K562 (cell line): ENCODE results near the gene NDST1. TPM values are rescaled to one million over a fixed set of nuclear protein-coding genes. Genes with fewer than 3 reads are reported as not detected.

Experiments used
- ATAC-seq: fragments of 200-7000 bp; cut with Tn5 transposase; 3 replicates; pipeline ENCODE4 v1.9.1; 2020; ENCODE audit warnings: moderate library complexity
- BruUV-seq: library from RNA; stranded (reverse); fragments of 400-500 nt; replicated peaks from 2 replicates; lab custom pipeline; 2021; lab: Mats Ljungman, UMichigan
- CTCF ChIA-PET: fragments of 300-600 bp; formaldehyde crosslinking; extraction: SDS; loops from one replicate; lab custom pipeline; 2021; ENCODE audit warnings: low intra/inter-chr PET ratio; lab: Yijun Ruan, JAX
- POLR2A ChIA-PET: fragments of 300-600, 350-650 bp; sonication (Branson Sonifier 250); formaldehyde crosslinking; extraction: SDS; loops from one replicate; lab custom pipeline; 2021; ENCODE audit warnings: antibody characterized with exemption, inconsistent platforms; lab: Yijun Ruan, JAX
- DNase-seq, 4 experiments: peaks; one replicate each; pipeline versions ENCODE4 v3.0.0 to v3.0.0-alpha.2; 2011 to 2018; ENCODE audit warnings: low spot score in 3 of 4, mixed read lengths in 3 of 4; ENCODE audit errors: extremely low read depth in 1 of 4
- FAIRE-seq: peaks from 2 replicates; lab custom pipeline; 2011; peaks lifted over from hg19 to GRCh38; lab: Jason Lieb, UNC
- H2AFZ ChIP-seq: 2 replicates; pipeline ENCODE4 v1.6.0; 2011; ENCODE audit warnings: low read depth, low read length, control low read depth, inconsistent platforms
- H3K27ac ChIP-seq: fragments of 200-600 bp; 3 replicates; pipeline ENCODE4 v1.8.0; 2011; ENCODE audit warnings: low read depth, mild to moderate bottlenecking, control low read depth, inconsistent platforms, low read length, moderate library complexity, mixed read lengths; ENCODE audit errors: extremely low read depth
- H3K27me3 ChIP-seq, 2 experiments: fragments of 300-600 bp in 1 of 2; 2 replicates in 1 of 2; 3 replicates in 1 of 2; pipeline versions ENCODE4 v1.6.0 to v1.8.0; 2011; ENCODE audit warnings: inconsistent platforms in 2 of 2, low read length in 2 of 2, mild to moderate bottlenecking in 1 of 2, mixed read lengths in 1 of 2, moderate library complexity in 1 of 2; ENCODE audit not compliant: control insufficient read depth in 2 of 2, insufficient read depth in 2 of 2
- H3K36me3 ChIP-seq: fragments of 300-600 bp; 3 replicates; pipeline ENCODE4 v1.8.0; 2011; ENCODE audit warnings: mild to moderate bottlenecking, low read length, inconsistent platforms; ENCODE audit not compliant: control insufficient read depth, insufficient read depth
- H3K4me1 ChIP-seq, 2 experiments: fragments of 200-600 bp in 1 of 2; replicated peaks in 1 of 2; 2 replicates in 1 of 2; 3 replicates in 1 of 2; pipeline versions ENCODE4 v1.5.1 to v1.8.0; 2011; ENCODE audit warnings: inconsistent platforms in 2 of 2, low read length in 2 of 2, mild to moderate bottlenecking in 1 of 2, mixed read lengths in 1 of 2, moderate library complexity in 1 of 2; ENCODE audit not compliant: control insufficient read depth in 2 of 2, insufficient read depth in 2 of 2
- H3K4me2 ChIP-seq: 2 replicates; pipeline ENCODE4 v1.6.1; 2011; ENCODE audit warnings: low read length, control low read depth, inconsistent platforms, mixed read lengths; ENCODE audit not compliant: insufficient read depth
- H3K4me3 ChIP-seq: fragments of 200-600 bp; sonication (generic), shearing (Covaris generic); 2 replicates; pipeline ENCODE4 v1.5.1; 2016; ENCODE audit warnings: control low read depth, inconsistent platforms
- H3K79me2 ChIP-seq: fragments of 200-600 bp; 3 replicates; pipeline ENCODE4 v1.8.0; 2011; ENCODE audit warnings: low read length, inconsistent platforms; ENCODE audit not compliant: control insufficient read depth, insufficient read depth
- H3K9ac ChIP-seq, 2 experiments: 2 replicates each; pipeline versions ENCODE4 v1.6.0 to v1.6.1; 2011; ENCODE audit warnings: low read depth in 2 of 2, low read length in 2 of 2, control low read depth in 1 of 2, inconsistent platforms in 1 of 2, mild to moderate bottlenecking in 1 of 2, mixed read lengths in 1 of 2; ENCODE audit not compliant: insufficient read depth in 1 of 2
- H3K9me1 ChIP-seq: one replicate; pipeline ENCODE4 v1.6.0; 2011; ENCODE audit warnings: inconsistent platforms, mild to moderate bottlenecking, low read length, moderate library complexity; ENCODE audit not compliant: control insufficient read depth, insufficient read depth
- H3K9me3 ChIP-seq: replicated peaks from 2 replicates; pipeline ENCODE4 v1.5.1; 2011; ENCODE audit warnings: low read depth, low read length, inconsistent platforms; ENCODE audit not compliant: control insufficient read depth, insufficient read depth
- H4K20me1 ChIP-seq: replicated peaks from 2 replicates; pipeline ENCODE4 v1.6.1; 2011; ENCODE audit warnings: low read length, inconsistent platforms, mixed read lengths; ENCODE audit not compliant: control insufficient read depth, insufficient read depth
- HDAC8 ChIP-seq: fragments of 450-650 bp; IDR thresholded peaks from 2 replicates; pipeline ENCODE4 v1.6.1; 2016; ENCODE audit warnings: mild to moderate bottlenecking, missing genetic modification characterization, moderate library complexity, missing compliant biosample characterization
- MTA1 ChIP-seq: fragments of 450-650 bp; IDR thresholded peaks from 2 replicates; pipeline ENCODE4 v1.6.1; 2017; ENCODE audit warnings: borderline replicate concordance
- WGBS: fragments of 100-300 bp; shearing (Covaris generic); methylation state at CpG from one replicate; pipeline ENCODE4 v1.1.6; 2016; ENCODE audit warnings: low coverage, mixed read lengths; ENCODE audit not compliant: insufficient coverage; ENCODE audit errors: missing lambda C conversion rate; 5-methylcytosine and 5-hydroxymethylcytosine counted together
- in situ Hi-C: fragments of 300-500 bp; cut with MboI; formaldehyde crosslinking; loops from 4 replicates; pipeline ENCODE4 v1.15.0; 2018; ENCODE audit warnings: inconsistent platforms, mixed read lengths
- intact Hi-C: fragments of 100-400 bp; cut with micrococcal nuclease; formaldehyde crosslinking; loops from 2 replicates; pipeline ENCODE4 v1.14.2; 2022
- polyA plus RNA-seq, 8 experiments: library from polyadenylated mRNA; depleted of rRNA in 4 of 8; stranded (reverse) in 5 of 8; unstranded in 3 of 8; fragments of >200 nt; fragmentation: Nextera tagmentation in 2 of 8; fragmentation: Illumina TruSeq in 1 of 8; extraction: Ambion mirVana in 2 of 8; extraction: Trizol in 1 of 8; gene quantifications; 2 replicates each; pipeline versions ENCODE4 v1.2.1 to v1.2.3, GENCODE V29; 2011 to 2014; ENCODE audit warnings: inconsistent platforms in 1 of 8, missing spikeins in 1 of 8
- total RNA-seq, 7 experiments: library from RNA; depleted of rRNA in 6 of 7; stranded (reverse); fragments of >200 nt in 6 of 7; fragmentation: Illumina TruSeq in 2 of 7; extraction: Trizol in 2 of 7; gene quantifications; 2 replicates each; pipeline versions ENCODE4 v1.2.1 to v1.2.3, GENCODE V29; 2011 to 2021; ENCODE audit warnings: low replicate concordance in 1 of 7
- TF ChIP-seq, protein P1 (sequence below): fragments of 450-650 bp; conservative IDR thresholded peaks from 2 replicates; pipeline ENCODE4 v1.6.1; 2016; ENCODE audit warnings: missing genetic modification characterization, low read depth, mild to moderate bottlenecking, control low read depth, missing compliant biosample characterization
- TF ChIP-seq, protein P2 (sequence below): IDR thresholded peaks from 2 replicates; pipeline ENCODE4 v1.6.1; 2012; ENCODE audit warnings: low read depth, low read length, improper control_type of control experiment, borderline replicate concordance

The NDST1 gene
- total and polyA plus RNA-seq, 9 of the 15 experiments (the other 6 are each of a cell fraction or from before 2014, with no cell fraction given), result 0.38 to 47.9 (median 9.9) TPM

DNA sequence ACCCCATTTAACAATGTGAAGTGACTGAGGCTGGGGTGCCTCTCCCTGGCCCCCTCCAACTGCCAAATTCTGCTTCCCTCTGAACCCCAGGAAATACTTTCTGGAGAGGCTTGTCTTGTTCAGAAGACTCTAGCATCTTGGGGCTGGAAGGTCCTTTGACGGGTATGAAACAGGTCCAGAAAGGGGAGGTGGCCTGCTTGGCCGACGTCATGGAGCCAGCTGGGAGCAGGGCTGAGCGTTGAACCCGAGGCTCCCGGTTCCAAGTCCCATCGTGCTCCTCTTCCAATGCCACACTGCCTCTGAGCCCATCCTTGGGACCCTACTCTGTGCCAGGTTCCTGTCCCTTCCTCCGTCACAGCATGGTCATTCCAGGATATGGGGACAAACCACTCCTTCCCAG lies 46.9 kb downstream of the NDST1 start (continued):
- TF ChIP-seq, protein P1, sequence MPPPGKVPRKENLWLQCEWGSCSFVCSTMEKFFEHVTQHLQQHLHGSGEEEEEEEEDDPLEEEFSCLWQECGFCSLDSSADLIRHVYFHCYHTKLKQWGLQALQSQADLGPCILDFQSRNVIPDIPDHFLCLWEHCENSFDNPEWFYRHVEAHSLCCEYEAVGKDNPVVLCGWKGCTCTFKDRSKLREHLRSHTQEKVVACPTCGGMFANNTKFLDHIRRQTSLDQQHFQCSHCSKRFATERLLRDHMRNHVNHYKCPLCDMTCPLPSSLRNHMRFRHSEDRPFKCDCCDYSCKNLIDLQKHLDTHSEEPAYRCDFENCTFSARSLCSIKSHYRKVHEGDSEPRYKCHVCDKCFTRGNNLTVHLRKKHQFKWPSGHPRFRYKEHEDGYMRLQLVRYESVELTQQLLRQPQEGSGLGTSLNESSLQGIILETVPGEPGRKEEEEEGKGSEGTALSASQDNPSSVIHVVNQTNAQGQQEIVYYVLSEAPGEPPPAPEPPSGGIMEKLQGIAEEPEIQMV (tag), result no peak
- TF ChIP-seq MTA1 (no peak), HDAC8 (no peak)

DNA sequence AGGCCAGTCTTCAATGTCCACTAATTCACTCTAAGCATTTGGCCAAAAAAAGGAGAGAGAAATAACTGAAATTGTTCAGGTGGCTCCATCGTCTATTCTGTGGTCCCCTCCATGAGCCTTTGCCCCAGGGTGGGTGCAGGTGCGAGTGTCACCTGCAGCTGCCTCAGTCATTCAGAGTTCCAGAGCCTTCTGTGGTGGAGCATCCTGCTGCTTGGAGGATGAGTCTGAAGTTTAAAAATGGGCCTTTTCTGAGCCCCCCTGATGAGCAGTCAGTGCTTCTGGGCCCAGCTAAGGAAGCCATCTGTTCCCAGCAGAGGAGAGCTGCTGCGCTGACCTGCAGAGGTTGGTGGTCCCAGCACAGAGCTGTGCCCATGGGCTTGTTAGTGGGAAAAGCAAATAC lies 48.2 kb downstream of the NDST1 start:
- Histone ChIP-seq H3K36me3 (peaks cover 29% of the 10 kb centered on the region; the same call in 1 of the 3 replicates), H3K4me2 (no peak overlapping the region), H4K20me1 (no peaks in the 10 kb centered on the region; the same call in 1 of the 2 replicates), H3K9me1 (no peaks in the 10 kb centered on the region), H2AFZ (no peak overlapping the region), H3K9ac (no peak overlapping the region)
- no peak for DNase-seq
- no TSS peak for BruUV-seq
- intact Hi-C loops, result no loop called here
- 66% methylated on average over 3 of the region's 3 CpGs for WGBS
- POLR2A ChIA-PET, result no interaction called here
- TF ChIP-seq, protein P2, sequence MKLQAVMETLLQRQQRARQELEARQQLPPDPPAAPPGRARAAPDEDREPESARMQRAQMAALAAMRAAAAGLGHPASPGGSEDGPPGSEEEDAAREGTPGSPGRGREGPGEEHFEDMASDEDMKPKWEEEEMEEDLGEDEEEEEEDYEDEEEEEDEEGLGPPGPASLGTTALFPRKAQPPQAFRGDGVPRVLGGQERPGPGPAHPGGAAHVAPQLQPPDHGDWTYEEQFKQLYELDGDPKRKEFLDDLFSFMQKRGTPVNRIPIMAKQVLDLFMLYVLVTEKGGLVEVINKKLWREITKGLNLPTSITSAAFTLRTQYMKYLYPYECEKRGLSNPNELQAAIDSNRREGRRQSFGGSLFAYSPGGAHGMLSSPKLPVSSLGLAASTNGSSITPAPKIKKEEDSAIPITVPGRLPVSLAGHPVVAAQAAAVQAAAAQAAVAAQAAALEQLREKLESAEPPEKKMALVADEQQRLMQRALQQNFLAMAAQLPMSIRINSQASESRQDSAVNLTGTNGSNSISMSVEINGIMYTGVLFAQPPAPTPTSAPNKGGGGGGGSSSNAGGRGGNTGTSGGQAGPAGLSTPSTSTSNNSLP, result no peak
- TF ChIP-seq, all 486 proteins: peak for 0
- Histone ChIP-seq H3K27ac (no peak overlapping the region), H3K27me3 (no peaks in the 10 kb centered on the region), H3K9me3 (no peaks in the 10 kb centered on the region), H3K4me3 (no peak overlapping the region), H3K4me1 (peaks cover 0 to 4% of the 10 kb centered on the region in 2 experiments; a peak in 1 of 5 replicates), H3K79me2 (no peaks in the 10 kb centered on the region)
- FAIRE-seq (no peak), ATAC-seq (no peak)
- CTCF ChIA-PET, result interaction anchor here (0.7 kb wide), 1 partner anchor 11 kb away, joined by 3 read pairs; no protein-coding TSS in a partner anchor
- in situ Hi-C loops, result no loop called here
